ENCODE measurements around the gene EFCC1. TPM values are rescaled to one million over a fixed set of nuclear protein-coding genes. Genes with fewer than 3 reads are reported as not detected.

Gene EFCC1
- total RNA-seq, 2 donors from 2014 or later: 0.31 to 0.93 TPM

- no peak overlapping the region for H3K27ac ChIP-seq (ENCODE audit: low read depth, low read length)
- no peak overlapping the region for H3K4me3 ChIP-seq (ENCODE audit: low read length)
- no peaks in the 10 kb centered on the region for H3K36me3 Mint-ChIP-seq (ENCODE audit: low read depth)
- peaks cover 4% of the 10 kb centered on the region for H3K9me3 Mint-ChIP-seq
- H3K4me1 ChIP-seq (ENCODE audit: control insufficient read depth, insufficient read depth, low read length): no peaks in the 10 kb centered on the region
- H3K27ac Mint-ChIP-seq: no peak overlapping the region
- WGBS, 2 experiments (ENCODE audit: insufficient coverage in 1 of 2, insufficient read length in 1 of 2): 86 to 100% methylated on average over 3 to 4 of the region's 6 CpGs
- H3K36me3 ChIP-seq (ENCODE audit: control insufficient read depth, insufficient read depth, low read length): no peaks in the 10 kb centered on the region
- no peak for TF ChIP-seq CTCF (conservative IDR thresholded peaks at IDR 0.05)
- no peak overlapping the region for H3K9ac ChIP-seq (ENCODE audit: extremely low read depth, low read length, poor library complexity, severe bottlenecking)
- H3K4me1 Mint-ChIP-seq: peaks cover 10% of the 10 kb centered on the region
- peak; percentile 76 for DNase-seq
- H3K27me3 Mint-ChIP-seq (ENCODE audit: insufficient read depth): peaks cover 3% of the 10 kb centered on the region
- no peak overlapping the region for H3K4me3 Mint-ChIP-seq
- H3K27me3 ChIP-seq (ENCODE audit: control insufficient read depth, insufficient read depth, low read length, poor library complexity, severe bottlenecking): no peaks in the 10 kb centered on the region
- H3K9me3 ChIP-seq (ENCODE audit: control insufficient read depth, low read length): peaks cover 4% of the 10 kb centered on the region
Observed at GRCh38 chr3:129034642-129035041, 33.5 kb downstream of the EFCC1 start.

GRCh38 chr3:129035360-129036221 is 34.5 kb downstream of the EFCC1 start:
- Mint-ChIP-seq H3K27ac (no peak overlapping the region), H3K27me3 (ENCODE audit: insufficient read depth) (peaks cover 6% of the 10 kb centered on the region), H3K4me1 (peaks cover 10% of the 10 kb centered on the region), H3K9me3 (no peaks in the 10 kb centered on the region), H3K4me3 (no peak overlapping the region), H3K36me3 (ENCODE audit: low read depth) (no peaks in the 10 kb centered on the region)
- no peaks in the 10 kb centered on the region for H3K4me1 ChIP-seq (ENCODE audit: control insufficient read depth, insufficient read depth, low read length)
- peak; percentile 26 for DNase-seq
- H3K4me3 ChIP-seq (ENCODE audit: low read length): no peak overlapping the region
- 92 to 94% methylated on average over 10 to 11 of the region's 11 CpGs for WGBS, 2 experiments (ENCODE audit: insufficient coverage in 1 of 2, insufficient read length in 1 of 2)
- H3K9ac ChIP-seq (ENCODE audit: extremely low read depth, low read length, poor library complexity, severe bottlenecking): no peak overlapping the region
- no peak overlapping the region for H3K27ac ChIP-seq (ENCODE audit: low read depth, low read length)
- no peaks in the 10 kb centered on the region for H3K36me3 ChIP-seq (ENCODE audit: control insufficient read depth, insufficient read depth, low read length)
- no peak for TF ChIP-seq CTCF (conservative IDR thresholded peaks at IDR 0.05)
- H3K27me3 ChIP-seq (ENCODE audit: control insufficient read depth, insufficient read depth, low read length, poor library complexity, severe bottlenecking): no peaks in the 10 kb centered on the region
- no peaks in the 10 kb centered on the region for H3K9me3 ChIP-seq (ENCODE audit: control insufficient read depth, low read length)

GRCh38 chr3:129036222-129037092 is 35.4 kb downstream of the EFCC1 start:
- no peak overlapping the region for H3K4me3 Mint-ChIP-seq
- H3K36me3 Mint-ChIP-seq (ENCODE audit: low read depth): no peaks in the 10 kb centered on the region
- no peaks in the 10 kb centered on the region for H3K4me1 ChIP-seq (ENCODE audit: control insufficient read depth, insufficient read depth, low read length)
- no peak overlapping the region for H3K4me3 ChIP-seq (ENCODE audit: low read length)
- H3K27me3 Mint-ChIP-seq (ENCODE audit: insufficient read depth): peaks cover 6% of the 10 kb centered on the region
- H3K27ac ChIP-seq (ENCODE audit: low read depth, low read length): no peak overlapping the region
- H3K4me1 Mint-ChIP-seq: peaks cover 10% of the 10 kb centered on the region
- H3K27ac Mint-ChIP-seq: no peak overlapping the region
- no peaks in the 10 kb centered on the region for H3K9me3 Mint-ChIP-seq
- WGBS, 2 experiments (ENCODE audit: insufficient coverage in 1 of 2, insufficient read length in 1 of 2): 88 to 92% methylated on average over 2 to 10 of the region's 10 CpGs
- DNase-seq: no peak
- H3K9ac ChIP-seq (ENCODE audit: extremely low read depth, low read length, poor library complexity, severe bottlenecking): no peak overlapping the region
- no peaks in the 10 kb centered on the region for H3K9me3 ChIP-seq (ENCODE audit: control insufficient read depth, low read length)
- no peaks in the 10 kb centered on the region for H3K36me3 ChIP-seq (ENCODE audit: control insufficient read depth, insufficient read depth, low read length)
- TF ChIP-seq CTCF (conservative IDR thresholded peaks at IDR 0.05): no peak
- no peaks in the 10 kb centered on the region for H3K27me3 ChIP-seq (ENCODE audit: control insufficient read depth, insufficient read depth, low read length, poor library complexity, severe bottlenecking)

Measured in endodermal cell (in vitro differentiated cells).